LNCaP clone FGC (cell line): Measurements from ENCODE around the gene TRPC4AP.

ENCODE experiments used
- DNase-seq: peaks from one replicate; pipeline ENCODE4 v3.0.0-alpha.2; 2011; ENCODE audit warnings: low read depth
- H3K4me3 ChIP-seq: 2 replicates; pipeline ENCODE4 v1.5.1; 2011; ENCODE audit warnings: mild to moderate bottlenecking, low read depth, low read length, control low read depth
- CTCF ChIP-seq: IDR thresholded peaks from 2 replicates; pipeline ENCODE4 v1.5.1; 2012; ENCODE audit warnings: mild to moderate bottlenecking; ENCODE audit not compliant: control insufficient read depth, insufficient read depth; ENCODE audit errors: extremely low read depth

The TRPC4AP gene

GRCh38 chr20:35001596-35002362 is 90.8 kb downstream of the TRPC4AP start:
- H3K4me3 ChIP-seq = no peak overlapping the region
- no peak for DNase-seq
- TF ChIP-seq CTCF = peak; percentile 57

DNA sequence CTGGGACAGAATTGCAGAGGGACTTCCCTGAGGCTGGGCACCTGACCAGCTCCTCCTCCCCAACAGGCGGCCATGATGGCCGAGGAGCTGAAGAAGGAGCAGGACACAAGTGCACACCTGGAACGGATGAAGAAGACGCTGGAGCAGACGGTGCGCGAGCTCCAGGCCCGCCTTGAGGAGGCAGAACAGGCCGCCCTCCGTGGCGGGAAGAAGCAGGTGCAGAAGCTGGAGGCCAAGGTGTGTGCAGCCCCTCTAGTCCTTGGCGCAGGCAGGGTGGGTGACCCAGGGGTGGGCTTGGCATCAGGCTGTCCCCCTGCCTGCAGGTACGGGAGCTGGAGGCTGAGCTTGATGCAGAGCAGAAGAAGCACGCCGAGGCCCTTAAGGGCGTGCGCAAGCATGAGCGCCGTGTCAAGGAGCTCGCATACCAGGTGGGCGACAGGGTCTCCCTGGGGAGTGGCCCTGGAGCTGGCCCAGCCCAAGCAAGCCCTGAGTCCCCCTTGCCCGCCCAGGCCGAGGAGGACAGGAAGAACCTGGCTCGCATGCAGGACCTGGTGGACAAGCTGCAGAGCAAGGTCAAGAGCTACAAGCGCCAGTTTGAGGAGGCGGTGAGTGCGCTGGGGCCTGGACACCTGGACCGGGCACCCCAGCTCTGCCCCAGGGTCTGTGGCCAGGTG is 91.5 kb downstream of the TRPC4AP start:
- no peak for DNase-seq
- no peak for TF ChIP-seq CTCF
- H3K4me3 ChIP-seq = no peak overlapping the region

- H3K4me3 ChIP-seq = no peak overlapping the region
- TF ChIP-seq CTCF = no peak
- DNase-seq = no peak
Measured at GRCh38 chr20:35000311-35000921, 92.2 kb downstream of the TRPC4AP start.

DNA sequence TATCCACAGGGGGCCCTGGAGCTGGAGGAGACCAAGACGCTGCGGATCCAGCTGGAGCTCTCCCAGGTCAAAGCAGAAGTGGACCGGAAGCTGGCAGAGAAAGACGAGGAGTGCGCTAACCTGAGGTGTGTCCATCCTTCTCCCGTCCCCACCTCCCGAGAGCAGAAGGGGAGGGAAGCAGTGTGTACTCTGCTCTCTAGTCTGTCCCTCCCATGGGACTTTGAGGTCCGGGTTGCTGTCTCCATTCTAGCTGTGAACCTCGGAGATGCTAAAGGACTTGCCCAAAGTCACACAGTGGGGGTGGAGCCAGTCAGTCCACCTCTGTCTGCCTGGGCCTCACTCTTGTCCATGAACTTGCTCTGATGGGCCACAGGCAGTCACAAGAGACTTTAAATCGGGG is 92.8 kb downstream of the TRPC4AP start:
- TF ChIP-seq CTCF = no peak
- H3K4me3 ChIP-seq = no peak overlapping the region
- no peak for DNase-seq

GRCh38 chr20:34999021-34999451 is 93.6 kb downstream of the TRPC4AP start:
- no peak for DNase-seq
- TF ChIP-seq CTCF = no peak
- H3K4me3 ChIP-seq = no peak overlapping the region

GRCh38 chr20:34998331-34998950 is 94.2 kb downstream of the TRPC4AP start:
- no peak for DNase-seq
- no peak for TF ChIP-seq CTCF

More at GRCh38 chr20:34998331-34998950, 94.2 kb downstream of the TRPC4AP start:
- H3K4me3 ChIP-seq = no peak overlapping the region
